ENCODE measurements around the gene ZBTB2.
"Not testable (repeated sequence)": the region's sequence is repeated elsewhere in the genome, so short reads cannot be mapped to it uniquely, and the experiment has no call there.

ZBTB2 gene

DNA sequence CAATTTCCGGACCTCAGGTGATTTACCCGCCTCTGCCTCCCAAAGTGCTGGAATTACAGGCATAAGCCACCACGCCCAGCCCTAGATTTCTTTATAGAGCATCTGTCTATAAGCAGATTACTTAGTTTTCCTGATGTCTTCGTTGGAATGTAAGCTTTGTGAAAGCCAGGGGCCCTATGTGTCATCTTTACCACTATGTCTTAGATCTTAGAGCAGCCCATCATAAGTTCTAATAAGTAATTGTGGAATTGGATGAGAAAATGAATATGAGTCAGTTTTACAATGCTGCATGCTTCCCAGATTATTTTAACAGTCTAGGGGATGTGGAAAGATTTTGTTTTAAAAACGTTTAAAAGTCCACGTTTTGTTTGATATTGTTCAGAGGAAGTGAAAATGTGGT is 9.1 kb upstream of the ZBTB2 start:
- no peak for DNase-seq

DNA sequence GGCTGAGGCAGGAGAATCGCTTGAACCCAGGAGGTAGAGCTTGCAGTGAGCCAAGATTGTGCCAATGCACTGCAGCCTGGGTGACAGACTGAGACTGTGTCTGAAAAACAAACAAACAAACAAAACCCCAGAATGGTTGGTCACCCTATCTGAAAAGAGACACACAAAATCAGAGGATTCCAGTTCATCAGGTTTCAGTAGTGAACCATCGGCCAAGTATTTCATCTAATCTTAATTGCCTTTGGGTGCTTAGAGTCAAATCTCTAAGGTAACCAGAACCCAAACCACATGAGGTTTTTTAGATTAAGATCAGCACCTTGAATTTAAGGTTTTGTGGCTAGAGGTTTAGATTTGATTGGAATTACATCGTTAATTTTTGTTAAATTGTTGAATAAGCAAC is 8.3 kb upstream of the ZBTB2 start:
- DNase-seq: no peak

DNA sequence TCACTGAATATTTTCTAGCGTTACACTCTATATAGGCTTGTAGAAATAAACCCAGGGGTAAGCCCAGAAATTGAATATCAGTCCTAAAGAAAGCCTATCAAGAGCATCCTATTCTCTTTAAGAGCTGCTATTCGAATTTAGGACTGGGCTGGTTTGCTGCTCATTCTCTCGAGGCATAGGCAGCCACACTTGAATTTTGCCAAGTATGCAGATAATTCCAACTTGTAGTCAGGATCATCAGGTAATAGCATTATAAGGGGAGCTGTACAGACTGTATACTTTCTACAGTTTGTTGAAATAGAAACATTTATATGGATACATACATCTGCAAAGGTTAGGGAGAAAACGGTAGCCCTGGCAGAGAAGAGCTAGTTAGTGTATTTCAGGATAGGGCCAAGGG is 2.1 kb upstream of the ZBTB2 start:
- DNase-seq: no peak

DNA sequence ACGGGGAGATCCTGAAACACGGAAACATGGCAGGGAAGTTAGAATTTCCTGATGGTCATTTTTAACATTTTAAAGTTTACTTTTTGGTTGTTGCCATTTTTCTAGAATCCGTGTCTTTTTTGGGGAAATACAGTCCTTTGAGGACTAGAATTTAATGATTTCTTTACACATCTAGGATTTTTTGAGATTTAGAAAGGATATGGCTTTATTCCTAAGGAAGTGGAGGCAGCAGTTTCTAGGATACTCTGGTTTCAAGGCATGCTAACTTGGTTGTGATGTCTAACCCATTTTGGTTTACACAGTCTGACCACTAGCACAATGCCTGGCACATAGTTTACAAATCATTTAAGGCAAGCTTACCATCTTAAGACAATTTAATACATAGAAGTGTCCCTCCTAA is 1.1 kb upstream of the ZBTB2 start:
- DNase-seq: no peak

DNA sequence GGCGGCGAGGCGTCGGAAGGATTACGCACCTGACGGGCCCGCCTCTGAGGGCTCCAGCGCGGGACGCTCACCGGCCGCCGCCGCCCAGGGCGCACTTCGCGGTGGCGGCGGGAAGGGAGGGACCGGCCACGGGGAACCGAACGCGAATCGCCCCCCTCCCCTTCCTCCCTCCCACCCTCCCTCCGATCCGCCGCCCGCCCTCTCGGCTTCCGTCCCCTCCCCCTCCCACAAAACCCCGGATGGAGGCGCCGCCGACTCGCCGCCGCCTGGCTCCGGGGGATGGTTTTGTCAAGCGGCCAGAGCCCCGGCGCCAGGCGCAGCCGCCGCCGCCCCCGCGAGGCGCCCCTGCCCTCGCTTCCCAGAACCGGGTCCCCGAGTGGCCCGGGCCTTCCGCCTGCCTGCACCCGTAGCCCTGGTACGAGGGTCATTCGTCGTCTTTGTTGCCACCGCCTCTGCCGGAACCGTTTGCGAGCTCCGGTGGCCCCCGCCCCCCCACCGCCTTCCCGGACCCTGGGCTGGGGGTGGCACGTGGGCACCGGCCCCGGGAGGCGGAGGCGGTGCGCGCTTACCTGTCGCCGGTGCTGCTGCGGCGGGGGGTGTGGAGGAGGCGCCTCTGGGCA is 398 bp downstream of the ZBTB2 start:
- DNase-seq: peak; percentile 66

DNA sequence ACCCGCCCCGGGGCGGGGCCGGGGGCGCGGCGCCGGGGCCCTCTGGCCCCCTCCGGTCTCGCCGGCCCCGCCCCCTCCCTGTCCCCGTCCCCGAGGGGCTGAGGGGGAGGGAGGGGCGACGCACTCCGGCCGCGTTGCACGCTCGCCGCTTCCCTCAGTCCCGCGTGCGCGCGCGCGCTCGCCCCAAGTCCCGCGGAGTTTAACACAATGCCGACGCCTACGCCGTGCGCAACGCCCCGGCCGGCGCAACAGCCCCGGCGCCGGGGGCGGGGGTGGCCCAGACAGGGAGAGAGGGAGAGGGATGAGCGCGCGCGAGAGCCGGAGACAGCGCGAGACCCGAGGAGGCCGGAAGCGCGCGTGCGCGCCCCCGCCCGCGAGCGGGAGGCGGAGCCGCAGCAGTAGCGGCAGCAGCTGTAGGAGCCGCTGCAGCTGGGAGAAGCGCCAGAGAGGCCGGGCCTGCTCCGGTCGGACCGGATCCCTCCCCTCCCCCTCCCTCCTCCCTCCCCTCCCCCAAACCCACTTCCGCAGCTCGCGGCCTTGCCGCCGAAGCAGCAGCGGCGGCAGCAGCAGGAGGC is 996 bp downstream of the ZBTB2 start:
- DNase-seq: peak; percentile 98

DNA sequence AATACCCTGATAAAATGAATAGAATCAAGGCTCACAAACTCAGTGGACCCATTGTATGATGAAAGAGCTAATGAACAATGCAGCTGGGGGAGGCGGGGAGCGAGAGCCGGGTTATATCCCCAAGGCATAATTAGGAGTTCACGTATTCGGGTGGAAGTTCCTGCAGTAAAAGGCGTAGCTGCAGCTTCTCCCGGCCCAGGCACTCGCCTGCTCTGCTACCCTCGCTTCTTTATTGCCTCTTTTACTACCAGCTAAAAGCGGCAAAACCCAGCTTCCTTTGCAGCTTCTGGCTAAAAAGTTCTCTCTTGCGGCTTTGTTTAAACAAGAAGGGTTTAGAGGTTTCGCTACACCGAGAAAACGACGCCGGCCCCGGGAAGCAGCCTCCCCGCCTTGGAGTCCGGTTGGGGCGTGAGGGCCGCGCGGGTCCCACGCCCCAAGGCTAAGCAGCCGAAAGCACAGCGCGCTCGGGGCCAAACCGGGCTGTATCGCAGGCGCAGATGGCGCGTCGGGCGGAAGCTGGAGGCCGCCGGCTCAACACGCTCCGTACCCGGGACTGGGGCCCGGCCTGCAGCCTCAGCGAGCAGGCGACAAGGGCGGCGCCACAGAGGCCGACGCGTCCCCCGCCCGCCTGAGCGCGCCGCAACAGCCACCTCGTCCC is 1.6 kb downstream of the ZBTB2 start:
- peak; percentile 80 for DNase-seq

DNA sequence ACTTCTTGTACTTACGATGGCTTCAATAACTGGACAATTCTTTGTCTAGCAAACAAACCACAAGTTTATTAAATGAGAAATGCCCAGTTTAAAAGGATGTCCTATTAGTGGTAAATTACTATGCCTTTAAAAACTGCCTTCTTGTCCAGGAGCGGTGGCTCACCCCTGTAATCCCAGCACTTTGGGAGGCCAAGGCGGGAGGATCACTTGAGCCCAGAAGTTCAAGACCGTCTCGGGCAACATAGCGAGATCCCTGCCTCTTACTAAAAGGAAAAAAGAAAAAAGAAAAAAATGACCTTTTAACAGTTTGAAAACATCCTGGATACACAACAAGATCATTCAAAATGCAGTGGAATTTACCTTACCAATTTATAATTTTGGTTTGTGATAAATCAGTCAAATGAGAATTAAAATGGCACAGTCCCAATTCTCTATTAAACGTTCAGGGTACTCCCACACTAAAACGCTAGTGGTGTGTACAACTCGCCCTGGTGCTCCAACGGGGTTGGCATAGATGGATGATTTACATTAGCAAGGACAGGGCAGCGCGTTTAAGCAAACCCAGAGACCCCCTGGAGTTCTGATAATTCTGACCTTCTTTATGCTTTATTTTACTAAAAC is 2.3 kb downstream of the ZBTB2 start:
- no peak for DNase-seq

DNA sequence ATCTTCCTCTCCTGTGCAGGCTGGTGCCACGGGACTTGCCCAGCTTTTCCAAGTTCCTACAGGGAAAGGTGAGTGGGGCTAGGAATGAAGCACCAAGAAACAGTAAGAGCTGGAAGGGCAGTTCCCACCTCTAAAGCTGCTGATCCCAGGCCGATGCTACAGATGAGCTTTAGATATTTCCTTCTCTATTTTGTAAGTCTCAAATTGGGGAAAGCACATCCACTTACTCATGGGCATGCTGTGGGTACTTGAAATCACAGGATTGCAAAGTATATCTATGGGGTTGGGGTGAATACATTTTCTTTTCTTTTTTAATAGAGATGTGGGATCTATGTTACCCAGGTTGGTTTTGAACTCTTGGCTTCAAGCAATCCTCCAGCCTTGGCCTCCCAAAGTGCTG is 3.1 kb downstream of the ZBTB2 start:
- no peak for DNase-seq

DNA sequence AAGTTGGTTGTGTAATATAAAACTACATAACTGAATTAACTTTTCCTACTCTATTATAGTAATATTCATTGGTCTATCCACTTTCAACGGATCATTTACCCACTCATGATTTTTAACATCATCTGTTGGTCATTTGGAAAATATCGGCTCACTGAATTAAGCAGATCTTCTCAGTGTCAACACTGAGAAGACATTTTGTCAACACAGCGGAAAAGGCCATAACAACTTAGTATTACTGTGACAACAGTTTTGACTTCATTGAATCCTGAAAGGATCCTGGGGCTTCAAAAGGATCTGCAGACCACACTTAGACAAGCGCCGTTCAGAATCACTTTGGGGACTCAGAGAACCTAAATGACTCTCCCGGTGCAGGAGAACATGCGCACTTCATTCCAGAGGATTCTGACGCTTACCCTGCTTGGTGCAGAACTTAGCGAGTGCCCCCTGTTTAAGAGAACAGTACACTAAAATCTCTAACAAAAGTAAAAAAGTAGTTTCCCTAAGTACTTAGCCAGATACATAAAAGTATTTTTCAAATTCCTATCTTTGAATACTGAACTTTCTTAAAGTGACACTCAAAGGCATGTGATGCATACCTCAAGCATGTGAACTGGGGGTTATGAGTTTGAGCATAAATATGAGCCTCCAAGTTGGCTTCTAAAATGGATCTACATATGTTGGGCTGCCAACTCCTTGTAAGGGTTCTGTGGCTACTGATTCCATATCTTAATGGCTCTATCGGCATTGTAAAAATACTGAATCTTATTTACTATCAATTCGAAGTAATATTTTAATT is 4.0 kb downstream of the ZBTB2 start:
- no peak for DNase-seq

DNA sequence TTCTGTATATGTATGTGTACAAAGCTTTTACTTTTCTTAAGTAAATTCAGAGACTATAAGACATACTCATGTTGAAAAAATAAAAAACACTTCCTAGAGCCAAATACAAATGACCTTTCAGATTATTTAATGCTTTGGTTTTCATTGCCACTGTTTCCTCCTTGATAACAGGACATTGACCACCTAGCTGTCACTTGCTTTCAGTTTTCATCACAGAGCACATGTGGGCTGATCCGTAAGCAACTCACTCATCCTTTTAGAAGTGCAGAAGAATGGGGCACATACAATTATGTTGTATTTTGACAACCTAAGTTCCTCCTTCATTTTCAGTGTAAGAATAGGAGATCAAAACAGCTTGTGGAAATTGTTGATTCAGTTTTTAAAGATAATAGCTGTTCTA is 6.2 kb downstream of the ZBTB2 start:
- no peak for DNase-seq

DNA sequence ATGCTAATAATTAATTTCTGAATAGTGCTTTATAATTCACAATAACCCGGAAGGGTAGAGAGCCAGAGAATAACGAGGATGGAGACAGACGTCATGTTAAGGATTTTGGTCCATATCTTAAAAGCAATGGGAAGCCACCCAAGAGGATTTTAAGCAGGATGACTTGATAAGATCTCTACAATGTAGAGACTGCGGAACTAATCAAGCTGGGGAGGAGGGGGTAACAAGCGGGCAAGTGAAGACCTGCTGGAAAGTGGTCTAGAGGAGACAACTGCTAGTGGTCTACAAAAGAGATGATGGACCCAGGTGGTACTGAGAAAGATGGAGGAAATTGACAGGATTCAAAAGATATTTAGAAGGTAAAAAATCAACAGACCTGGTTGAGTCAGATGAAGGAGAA is 7.2 kb downstream of the ZBTB2 start:
- no peak for DNase-seq

DNA sequence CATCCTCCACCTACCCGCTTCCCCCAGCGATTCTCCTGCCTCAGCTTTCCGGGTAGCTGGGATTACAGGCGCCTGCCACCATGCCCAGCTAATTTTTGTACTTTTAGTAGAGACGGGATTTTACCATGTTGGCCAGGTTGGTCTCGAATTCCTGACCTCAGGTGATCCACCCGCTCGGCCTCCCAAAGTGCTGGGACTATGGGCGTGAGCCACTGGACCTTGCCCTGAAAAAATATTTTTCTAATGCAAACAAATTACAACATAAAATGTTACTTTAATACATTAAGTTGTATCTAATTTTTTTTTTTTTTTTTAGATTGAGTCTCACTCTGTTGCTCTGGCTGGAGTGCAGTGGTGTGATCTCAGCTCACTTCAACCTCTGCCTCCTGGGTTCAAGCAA is 8.7 kb downstream of the ZBTB2 start:
- DNase-seq: not testable (repeated sequence)

DNA sequence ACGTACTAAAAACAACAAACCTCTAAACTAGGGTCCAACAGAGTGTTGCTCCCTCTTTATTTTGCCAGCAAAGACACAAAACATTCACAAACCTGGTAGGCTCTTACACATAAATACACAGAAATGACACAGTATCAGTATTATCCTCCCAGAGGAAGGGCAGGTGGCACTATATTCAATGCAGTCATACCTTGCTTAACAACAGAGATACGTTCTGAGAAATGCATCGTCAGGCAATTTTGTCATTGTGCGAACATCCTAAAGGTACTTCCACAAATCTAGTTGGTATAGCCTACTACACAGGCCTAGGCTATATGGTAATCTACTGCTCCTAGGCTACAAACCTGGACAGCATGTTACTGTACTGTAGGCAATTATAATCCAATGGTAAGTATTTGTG is 9.6 kb downstream of the ZBTB2 start:
- DNase-seq: no peak

DNA sequence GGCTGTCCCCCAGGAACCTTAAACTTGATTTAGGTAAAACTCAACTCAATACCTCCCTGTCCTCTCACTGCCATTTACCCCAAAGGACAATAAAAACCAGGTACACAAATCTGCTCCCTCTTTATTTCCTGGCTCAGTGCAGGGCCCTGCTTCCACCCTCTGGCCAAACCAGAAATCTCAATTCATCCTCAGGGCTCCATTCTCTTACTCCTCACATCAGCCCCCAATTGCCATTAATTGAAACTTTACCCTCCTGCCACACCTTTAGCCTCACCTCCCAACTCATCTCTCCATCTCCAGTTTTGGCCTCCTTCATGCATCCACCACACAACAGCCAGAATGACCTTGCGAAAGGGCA is 10.5 kb downstream of the ZBTB2 start:
- no peak for DNase-seq

DNA sequence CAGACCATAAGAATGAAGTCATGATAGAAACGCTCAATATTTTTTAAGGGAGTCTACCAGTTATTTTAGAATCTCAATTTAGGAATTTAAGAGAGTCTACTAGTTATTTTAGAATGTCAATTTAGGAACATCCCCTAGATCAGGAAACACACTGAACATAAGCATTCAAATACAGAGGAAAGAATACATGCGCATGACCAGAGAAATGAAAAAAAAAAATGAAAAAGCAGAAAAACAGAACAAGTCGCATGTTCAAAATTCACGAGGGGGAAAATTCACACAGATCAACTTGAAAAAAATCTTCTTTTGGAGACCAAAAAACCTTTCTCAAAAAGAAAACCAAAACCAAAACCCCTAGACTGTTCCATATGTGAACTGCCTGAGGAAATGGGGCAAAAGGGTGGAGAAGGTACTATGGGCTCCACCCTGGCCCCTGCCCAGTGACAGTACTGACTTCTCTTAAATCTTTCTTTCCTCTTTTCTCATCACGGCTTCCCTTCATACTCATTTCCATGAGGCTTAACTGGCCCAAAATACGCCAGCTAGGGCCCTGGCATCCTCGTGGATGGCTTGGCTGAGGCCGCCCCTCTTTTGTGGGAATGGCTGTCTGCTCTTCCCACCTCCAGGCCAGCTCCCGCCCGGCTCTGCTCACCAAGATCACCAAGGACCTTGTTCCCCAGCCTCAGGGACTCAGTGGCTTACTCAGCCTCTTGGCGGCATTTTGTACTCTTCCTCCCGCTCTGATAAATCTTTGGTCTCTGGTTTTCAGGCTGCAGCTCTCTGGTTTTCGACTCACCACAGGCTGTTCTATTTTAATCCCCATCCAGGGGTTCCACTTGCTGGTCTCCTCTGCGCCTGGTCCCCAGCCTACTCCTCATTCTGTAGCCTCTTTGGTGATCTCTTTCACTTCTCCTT is 11.2 kb downstream of the ZBTB2 start:
- DNase-seq: no peak

DNA sequence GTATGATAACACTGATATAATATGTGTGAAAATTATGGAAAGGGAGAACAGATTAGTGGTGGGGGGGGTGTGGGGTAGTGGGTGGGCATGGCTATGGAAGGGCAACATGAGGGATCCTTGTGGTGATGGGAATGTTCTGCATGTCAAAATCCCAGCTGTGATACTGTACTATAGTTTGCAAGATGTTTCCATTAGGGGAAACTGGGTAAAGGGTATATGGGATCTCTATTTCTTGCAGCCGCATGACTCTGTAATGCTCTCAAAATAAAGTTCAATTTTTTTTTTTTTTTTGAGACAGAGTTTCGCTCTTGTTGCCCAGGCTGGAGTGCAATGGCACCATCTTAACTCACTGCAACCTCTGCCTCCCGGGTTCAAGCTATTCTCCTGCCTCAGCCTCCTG is 14.3 kb downstream of the ZBTB2 start:
- DNase-seq: no peak

DNA sequence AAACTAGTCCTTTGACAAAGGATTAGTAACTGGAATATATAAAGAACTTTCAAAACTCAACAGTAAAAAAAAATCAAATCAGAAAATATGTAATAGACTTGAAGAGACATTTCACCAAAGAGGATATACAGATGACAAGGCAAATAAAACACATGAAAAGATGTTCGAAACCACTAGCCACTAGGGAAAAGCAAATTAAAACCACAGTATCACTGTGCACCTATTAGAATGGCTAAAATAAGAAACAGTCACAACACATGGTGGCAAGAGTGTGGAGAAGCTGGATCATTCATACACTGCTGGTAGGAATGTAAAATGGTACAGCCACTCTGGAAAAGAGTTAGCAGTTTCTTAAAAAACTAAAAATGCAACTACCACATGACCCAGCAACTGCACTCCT is 14.9 kb downstream of the ZBTB2 start:
- no peak for DNase-seq

DNA sequence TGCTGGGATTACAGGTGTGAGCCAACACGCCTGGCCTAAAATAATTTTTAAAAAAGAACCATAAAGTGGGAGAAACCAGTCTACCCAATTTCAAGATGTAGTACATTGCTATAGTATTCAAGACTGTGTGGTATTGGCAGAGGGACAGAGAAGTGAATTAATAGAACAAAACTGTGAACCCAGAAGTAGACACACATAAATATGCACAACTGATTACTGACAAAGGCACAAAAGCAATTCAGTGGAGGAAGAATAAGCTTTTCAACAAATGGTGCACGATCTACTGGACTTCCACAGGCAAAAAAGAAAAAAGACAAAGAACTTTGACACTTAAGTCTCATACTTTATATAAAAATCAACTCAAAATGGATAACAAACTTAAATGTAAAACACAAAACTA is 15.5 kb downstream of the ZBTB2 start:
- no peak for DNase-seq

DNA sequence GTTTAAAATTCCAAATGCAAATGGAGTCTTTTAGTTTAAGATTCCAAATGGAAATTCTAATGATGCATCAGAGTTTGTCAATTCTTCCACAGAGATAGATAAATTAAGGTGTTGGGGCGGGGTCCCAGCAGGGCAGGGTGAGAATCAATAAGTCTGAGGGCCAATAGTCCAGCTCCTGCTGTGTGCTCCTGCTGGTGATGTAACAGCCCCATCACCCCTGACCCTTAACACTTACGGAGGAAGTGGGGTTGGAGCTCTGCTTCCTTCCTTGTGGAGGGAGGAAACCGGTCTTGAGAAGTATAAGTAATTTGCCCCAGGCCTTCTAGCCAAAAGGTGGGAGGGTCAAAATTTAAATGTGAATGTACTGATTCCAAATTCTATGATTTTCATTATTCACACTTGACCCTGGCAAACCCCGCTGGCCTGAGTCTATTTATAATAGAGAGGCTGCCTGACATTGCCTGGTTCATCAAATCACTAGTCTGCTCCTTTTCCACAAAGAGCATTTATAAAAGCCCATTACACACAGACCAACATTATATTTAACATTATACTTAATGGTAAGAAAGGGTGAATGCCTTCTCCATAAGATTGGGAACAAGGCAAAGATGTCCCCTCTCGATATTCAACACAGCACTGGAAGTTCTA is 17.2 kb downstream of the ZBTB2 start:
- DNase-seq: no peak

DNA sequence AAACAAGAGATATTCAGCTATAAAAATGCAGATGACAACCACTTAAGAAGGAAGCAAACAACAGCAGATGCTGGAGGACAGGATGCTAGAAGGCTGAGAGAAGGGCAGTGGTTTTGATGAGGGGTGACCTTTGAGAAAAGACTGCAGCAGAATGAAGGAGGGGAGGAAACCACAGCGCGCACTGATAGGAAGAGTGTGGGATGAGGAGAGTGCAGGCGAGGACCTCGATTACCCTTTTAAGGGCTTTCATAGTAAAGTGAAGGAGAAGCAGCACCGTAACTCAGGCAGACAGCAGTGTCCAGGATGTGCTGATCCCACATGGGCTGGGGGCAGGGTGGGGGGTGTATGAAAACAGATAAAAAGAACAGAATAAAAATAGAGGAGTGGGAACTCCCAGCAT is 19.2 kb downstream of the ZBTB2 start:
- no peak for DNase-seq

DNA sequence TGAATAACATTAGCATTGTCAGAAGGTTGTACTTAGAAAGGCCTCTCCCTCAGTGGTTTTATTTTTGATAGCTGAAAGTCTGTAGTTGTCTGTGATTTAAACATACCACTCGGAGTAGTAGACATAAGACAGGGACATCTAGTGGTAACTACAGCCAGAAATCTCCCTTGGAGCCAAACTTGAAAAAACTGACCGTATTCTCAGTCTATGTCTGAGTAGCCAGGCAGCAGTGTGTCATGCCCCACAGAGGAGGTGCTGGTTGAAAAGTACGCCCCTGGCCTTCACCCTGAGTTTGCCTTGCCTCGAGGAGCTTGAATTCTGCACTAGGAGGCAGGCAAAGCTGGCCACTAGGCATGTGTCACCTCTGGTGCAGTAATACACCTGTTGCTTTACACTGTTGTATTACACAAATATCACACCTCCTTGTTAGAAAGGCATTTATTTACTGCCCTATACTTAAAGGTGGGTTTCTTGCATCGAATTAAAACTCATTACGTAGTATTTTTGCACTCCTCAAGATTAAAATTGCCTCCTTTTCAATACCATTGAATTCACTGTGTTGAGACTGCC is 20.8 kb downstream of the ZBTB2 start:
- DNase-seq: no peak

Measured in midbrain (tissue), 1 donor.